OCI-LY1 (cell line): Measurements from ENCODE around the gene SELENOW.

ENCODE experiments used
- CTCF ChIP-seq: fragments of 200-600 bp; sonication (generic), shearing (Covaris generic); IDR thresholded peaks from 2 replicates; pipeline ENCODE4 v1.5.1; 2017; ENCODE audit warnings: mild to moderate bottlenecking, antibody characterized with exemption, low read length, moderate library complexity, mixed read lengths
- EZH2 ChIP-seq: fragments of 200-600 bp; sonication (generic), shearing (Covaris generic); IDR thresholded peaks from 2 replicates; pipeline ENCODE4 v1.8.0; 2017; ENCODE audit warnings: borderline replicate concordance, mixed run types, mild to moderate bottlenecking, antibody characterized with exemption, low read length, moderate library complexity, mixed read lengths

GRCh38 chr19:47806435-47806834 lies 27.9 kb downstream of the SELENOW start:
- TF ChIP-seq CTCF: no peak
- TF ChIP-seq EZH2: no peak
